Stimulated activated CD4-positive, alpha-beta T cell treated with anti-CD3 and anti-CD28 coated beads, Interleukin-1b, Interleukin-23, amount 100 ng/mL, for 24 hours (primary cell): ENCODE measurements around the gene HOXC4.

Experiments
- DNase-seq, 4 experiments: peaks; one replicate each; pipeline ENCODE4 v3.0.0-alpha.2; 2020; ENCODE audit warnings: low read depth in 4 of 4, low spot score in 1 of 4

HOXC4 gene

DNA sequence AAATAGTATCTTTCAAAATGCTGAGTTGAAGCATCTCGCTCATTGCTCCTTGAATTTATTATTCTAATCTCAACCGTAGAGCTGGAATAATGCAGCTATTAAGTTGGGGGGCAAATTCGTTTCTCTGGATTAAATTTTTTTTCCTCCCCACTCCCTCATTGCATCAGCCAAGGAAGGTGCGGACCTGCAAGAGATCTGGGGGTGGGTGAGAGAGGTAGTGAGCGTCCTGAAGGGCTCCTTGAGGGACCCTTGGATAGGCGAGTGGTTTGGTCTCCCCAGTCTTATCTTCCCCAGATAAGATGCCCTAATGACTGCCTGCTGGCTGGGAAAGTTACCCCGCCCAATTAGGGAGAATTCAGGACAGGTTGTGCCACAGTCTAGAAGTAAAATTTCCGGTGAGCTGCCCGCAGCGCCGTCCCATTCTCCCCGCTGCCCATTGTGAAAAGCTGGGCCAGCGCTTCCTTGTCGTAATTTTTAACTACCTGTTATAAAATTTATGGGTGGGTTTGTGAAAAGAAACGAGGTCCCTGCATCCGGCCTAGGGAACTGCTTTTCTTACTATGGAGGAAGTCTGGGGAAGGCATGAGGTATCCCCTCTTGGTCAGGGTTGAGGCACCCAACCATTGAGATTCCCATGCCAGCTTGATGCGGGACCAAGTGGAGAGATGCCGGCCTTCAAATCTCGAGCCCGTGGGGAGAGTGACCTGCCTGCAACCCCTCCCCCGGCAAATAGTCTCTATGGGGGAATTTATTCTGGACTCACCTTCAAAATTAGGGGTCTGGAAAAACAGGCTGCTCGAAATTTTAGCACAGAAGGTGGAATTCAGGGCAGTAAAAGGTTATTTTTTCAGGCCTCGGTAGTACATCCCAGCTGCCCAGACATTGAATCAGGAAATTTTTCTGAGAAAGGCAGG lies 38.4 kb upstream of the HOXC4 start:
- DNase-seq = no peak

DNA sequence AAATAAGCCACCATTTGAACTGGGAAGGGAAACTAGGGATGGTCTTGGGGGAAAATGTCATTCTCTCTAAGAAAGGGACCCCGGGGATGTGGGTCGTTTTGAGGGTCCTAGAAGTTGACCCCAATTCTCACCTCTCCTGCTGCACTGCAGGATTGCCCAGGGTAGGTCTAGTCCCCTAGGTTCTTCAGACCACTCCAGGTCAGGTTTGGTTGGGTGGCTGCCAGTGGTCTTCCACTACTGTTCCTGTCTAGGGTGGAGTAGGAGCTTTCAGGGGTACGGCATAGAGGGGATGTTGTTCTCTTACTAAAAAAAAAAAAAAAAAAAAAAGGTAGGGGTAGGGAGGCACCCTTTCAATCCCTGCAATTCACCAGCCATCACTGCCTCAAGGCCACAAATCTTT lies 37.6 kb upstream of the HOXC4 start:
- no peak for DNase-seq

DNA sequence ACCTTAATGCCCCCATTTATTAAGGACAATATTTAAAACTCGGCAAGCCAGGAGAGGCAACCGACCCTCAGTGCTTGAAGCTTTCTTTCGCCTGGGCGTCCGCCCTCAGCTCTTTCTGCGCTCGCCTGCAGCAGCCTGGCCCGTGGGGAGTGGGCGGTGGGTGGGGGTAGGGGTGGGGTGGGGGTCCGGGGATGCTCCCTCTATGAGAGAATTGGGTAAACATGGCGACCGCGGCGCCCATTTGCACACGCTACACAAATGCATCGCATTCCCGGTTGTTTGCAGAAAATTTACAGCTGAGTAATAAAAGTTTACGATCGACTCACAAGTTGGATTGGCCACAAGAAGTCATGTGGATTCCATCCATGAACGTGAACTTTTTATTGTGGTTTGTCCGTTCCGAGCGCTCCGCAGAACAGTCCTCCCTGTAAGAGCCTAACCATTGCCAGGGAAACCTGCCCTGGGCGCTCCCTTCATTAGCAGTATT lies 37.1 kb upstream of the HOXC4 start:
- no peak for DNase-seq

DNA sequence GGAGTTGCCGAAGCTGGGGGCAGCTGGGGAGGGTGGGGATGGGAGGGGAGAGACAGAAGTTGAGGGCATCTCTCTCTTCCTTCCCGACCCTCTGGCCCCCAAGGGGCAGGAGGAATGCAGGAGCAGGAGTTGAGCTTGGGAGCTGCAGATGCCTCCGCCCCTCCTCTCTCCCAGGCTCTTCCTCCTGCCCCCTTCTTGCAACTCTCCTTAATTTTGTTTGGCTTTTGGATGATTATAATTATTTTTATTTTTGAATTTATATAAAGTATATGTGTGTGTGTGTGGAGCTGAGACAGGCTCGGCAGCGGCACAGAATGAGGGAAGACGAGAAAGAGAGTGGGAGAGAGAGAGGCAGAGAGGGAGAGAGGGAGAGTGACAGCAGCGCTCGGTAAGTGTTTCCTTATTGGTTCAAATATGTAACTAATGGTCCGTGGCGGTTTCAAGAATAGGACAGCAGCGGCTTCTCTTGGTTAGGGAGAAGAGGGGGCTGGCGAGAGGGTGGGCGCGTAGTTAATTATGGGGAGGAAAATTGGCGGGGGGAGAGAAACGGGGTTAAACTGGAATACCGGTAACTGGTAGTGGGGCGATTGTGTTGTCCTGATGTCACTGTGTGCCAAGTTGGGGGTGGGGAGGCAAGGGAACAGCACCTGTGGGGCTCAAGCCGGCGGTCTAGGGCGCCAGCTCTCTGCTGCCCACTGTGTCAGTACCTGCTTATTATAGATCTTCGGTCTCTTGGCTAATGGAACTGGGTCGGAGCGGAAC lies 36.4 kb upstream of the HOXC4 start:
- no peak for DNase-seq

DNA sequence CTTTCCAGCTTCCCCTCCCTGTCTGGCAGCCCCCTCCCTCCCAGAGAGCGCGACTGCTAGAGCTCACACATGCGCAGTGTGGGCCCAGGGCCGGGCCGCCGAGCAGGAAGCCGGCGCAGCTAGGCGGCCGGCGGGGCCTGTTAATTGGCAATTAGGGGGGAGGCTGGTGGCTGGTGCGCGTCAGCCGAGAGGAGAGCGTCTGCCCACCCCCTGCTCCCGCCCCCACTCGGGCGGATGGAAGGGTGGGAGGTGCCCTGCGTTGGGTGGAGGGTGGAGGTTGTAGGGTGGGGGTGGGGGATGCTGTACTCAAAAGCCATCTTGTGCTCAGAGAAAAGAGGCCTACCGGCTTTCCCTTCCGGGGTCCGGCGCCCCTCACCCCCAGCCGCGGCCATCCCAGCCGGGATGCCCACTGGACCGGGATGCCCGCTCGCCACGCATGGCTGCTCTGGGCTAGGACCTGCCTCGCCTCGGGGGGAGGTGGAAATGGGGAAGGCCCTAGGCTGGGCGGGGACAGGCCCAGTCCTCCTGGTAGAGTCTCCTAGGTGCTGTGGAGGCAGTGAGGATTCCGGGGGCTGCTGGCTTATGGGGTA lies 35.7 kb upstream of the HOXC4 start:
- DNase-seq = peak in 3 of 4 experiments; percentile 36 to 60 (median 46)

DNA sequence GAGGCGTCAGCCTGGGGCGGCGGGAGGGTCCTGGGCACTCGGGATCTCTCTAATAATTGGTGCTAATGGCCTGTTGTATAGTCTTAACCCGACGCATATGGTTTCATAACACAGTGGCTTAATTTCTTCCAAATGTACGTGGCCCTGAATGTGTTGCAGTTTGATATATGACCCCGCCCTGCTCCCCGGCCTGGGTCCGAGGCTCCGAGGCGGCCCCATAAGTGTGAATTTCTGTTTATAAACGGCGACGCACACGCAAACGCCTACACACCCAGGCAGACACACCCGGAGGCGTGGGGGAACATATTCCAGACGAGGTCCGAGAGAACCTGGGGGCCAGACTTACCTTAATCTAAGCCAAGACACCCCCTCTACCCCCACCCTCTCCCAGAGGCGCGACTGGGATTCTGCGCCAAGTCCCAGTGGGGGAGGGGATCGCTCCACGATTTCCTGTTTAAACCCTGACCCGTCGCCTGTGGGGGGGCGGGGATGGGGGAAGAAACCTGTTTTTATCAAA lies 35.1 kb upstream of the HOXC4 start:
- DNase-seq = no peak

DNA sequence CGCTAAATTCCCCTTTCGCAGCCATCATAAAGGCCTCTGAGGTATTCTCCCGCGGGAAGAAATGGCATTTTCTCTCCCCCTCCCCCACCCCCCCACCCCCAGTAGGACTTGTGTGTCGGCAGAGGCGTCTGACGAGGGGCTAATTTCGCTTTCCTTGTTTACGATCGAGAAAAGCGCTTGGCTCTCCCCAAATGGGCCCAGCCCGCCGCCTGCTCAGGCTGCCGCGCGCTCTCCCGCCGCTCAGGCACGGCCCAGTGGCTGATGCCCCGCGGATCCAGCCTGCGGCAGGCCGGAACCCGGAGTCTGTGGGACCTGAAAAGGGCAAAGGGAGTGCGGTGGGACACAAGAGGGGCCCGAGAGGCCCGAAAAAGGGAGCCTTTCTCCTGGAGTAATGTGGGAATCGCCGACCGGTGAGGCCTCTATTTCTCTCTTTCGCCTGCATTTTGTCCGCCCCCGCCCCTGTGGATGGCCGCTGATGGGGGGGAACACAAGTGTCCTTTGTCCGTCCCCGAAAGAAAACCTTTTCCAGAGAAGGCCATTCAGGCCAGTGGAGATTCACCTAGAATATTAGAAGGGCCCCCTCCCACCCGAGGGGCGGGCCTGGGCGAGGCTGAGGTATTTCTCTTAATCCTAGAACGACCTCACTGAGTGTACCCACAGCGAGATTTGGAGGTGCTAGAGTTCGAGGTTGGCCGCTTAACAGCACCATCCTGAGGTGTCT lies 34.4 kb upstream of the HOXC4 start:
- DNase-seq = no peak

DNA sequence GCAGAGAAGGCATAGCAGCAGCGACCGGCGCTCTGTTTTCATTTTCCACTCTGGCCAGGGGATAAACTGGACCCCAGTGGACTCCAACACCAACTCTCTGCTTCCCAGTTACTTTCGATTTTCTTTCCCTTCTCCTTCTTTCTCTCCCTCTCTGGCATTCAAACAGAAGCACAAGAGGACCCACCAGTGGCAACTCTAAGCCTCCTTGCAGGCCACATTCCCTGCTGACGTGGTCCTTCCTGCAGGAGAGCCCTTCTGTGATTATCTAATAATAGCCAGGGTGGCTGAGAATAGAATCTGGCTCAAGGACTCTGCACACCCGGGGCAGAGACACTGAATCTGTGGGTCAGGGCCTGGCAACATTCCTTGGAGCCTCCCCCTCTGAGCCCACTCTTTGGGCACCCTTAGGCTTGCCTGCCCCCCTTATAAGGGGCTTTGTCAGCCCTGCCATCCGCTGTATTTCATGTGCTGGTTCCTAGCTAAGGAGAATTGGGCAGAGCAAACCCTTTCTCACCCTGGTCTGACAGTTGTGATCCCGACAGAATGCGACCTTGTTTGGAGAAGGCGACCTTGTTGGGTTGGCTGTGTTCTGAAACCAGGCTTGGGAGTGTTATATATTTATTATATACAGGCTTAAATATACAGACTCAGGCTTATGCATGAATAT lies 33.6 kb upstream of the HOXC4 start:
- no peak for DNase-seq

DNA sequence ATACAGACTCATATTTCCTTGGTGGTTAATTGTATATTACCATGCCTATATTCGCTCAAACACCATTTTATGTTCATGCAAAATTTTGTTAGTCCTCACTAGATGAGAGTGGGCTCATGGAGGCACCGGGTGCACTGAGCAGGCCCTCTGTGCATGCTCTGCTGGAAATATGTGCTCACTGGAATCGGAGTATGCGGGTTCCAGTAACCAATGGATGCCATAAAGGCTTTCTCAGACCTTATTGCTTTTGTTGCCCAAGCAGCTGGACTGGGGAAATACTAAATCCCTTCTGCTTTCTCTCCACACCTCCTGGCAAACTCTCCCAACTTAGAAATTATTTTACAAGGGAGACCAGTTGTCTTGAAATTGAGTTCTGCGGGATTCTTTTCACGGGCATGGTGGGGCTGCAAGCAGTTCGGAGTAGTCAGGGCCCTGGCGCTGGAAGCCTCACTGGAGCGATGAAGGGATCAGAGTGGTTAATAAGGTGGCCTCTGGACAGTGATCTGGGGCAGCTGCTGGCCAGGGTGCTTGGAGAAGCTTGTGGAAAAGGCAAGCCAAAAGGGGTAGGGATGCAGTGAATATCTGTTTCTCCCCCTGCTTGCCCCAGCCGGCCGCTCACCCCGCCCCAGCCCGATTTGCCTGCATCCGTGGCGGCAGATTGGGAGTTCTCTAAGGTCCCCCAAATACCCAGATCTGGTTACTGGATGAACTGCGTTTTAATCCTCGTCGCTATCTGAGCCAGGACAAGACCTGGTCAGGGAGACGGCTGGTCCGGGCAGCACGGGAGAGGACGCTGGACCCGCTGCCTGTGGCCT lies 32.8 kb upstream of the HOXC4 start:
- no peak for DNase-seq

DNA sequence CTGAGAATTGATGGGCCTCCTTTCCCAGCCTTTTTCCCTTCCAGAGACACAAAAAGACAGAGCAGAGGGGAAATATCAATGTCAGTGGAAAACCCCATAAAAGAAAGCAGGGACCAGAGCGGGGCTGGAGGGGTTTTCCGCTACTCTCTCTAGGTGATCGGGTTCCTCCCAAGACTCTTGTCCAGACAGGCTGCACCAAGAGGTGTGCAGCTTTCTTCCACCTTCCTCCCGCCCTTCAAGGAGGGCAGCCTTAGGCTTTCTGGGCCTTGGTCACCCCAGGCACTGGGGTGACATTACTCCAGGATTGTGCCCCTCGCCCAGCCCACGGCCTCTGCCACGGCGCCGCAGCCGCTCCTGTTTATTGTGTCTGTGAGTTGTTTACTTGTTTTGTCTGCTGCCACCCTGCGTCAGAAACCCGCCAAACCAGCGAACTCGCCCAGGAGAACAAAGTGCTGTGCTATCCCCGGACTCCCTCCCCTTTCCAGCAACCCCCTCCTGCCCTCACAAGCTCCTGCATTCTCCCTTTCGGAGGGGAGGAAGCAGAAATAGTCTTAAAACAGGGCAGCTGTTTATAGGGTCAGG lies 32.1 kb upstream of the HOXC4 start:
- no peak for DNase-seq

DNA sequence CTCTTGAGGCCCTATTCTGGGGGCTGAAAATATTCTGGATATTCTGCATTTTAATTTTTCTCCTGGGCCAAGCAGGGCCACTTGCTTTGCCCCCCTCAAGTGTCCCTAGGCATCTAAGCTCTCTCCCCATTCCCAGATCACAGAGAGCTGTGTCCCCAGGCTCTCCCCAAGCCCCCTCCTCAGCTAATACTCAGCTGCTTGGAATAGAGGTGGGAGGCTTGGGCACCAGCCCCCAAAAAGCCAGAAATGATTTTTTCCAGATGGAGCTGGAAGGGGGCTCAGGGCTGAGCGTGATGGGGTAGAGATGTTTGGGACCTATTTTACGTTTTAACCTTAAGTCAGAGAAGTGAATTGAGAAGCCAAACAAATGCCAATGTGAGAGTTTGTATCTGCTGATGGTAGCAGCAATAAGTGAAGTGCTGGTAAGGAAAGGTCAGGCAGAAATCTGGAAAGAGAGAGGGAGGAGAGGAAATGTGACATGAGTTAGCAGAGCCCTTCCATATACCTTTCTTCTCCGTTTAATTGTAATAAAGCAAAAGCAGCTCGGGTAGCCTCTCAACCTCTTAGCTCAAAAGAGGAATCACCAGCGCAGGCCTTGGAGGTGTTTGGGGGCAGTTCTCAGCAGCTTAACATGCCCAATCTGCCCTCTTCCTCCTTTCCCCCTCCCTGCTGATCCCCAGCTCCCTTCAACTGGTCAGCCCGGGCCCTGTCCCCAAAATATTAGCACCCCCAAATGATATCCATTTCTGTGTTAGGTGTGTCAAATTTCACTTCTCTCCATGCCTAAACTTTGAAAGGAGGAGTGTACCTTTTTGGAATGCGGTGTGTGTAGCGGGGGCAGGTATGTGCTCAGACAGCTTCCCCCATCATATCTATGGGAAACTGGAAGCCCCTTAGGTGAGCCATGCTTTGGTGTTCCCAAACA lies 30.4 kb upstream of the HOXC4 start:
- DNase-seq = no peak

DNA sequence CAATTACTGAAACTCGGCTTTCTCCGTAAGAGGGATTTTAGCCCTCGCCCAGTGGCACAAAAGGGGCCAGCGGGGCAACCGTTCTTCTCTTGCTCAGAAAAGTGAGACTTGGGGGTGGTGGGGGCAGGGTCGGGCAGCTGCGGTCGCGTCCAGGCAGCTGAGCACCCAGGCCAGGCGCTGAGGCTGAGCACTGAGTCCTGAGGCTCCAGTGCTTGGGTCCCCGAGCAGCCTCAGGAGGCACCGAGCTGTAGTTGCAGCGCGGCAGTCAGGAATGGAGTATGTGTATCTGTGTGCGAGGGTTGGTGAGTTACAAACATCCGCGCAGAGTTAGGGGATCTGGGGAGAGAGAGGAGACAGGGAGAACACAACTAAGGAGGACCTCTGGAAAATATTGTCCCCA lies 29.5 kb upstream of the HOXC4 start:
- DNase-seq = no peak

DNA sequence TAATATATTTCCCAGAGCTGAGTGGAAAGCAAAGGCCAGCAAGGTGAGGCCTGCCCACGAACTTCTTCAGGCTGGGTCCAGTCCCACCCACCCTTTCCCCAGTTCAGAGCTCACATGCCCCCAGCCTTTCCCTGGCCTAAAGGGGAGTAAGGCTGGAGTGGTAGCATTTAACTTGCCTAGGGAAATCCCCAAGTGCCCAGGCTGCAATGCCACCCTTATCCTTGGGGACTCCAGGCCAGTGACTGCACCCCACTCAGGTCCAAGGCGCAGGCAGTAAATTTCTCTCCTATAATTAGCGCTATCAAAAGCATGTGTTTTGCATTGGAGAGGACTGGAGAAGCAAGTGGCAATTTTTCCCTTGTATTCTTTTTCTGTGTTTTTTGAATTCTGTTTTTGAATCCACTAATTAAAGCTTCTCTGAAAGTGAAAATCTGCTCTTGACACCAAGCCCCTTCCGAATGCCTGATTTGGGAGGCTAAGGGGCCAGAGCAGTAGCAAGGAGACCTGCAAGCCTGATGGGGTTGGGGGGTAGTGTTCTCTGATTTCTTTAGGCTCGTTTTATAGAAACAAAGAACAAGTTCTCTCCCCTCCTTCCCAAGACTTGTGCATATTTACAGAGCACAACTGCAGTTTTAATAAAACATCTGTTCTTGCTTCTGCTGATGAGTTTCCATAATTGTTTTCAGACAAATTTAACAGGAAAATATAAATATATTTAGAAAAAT lies 28.9 kb upstream of the HOXC4 start:
- DNase-seq = no peak

DNA sequence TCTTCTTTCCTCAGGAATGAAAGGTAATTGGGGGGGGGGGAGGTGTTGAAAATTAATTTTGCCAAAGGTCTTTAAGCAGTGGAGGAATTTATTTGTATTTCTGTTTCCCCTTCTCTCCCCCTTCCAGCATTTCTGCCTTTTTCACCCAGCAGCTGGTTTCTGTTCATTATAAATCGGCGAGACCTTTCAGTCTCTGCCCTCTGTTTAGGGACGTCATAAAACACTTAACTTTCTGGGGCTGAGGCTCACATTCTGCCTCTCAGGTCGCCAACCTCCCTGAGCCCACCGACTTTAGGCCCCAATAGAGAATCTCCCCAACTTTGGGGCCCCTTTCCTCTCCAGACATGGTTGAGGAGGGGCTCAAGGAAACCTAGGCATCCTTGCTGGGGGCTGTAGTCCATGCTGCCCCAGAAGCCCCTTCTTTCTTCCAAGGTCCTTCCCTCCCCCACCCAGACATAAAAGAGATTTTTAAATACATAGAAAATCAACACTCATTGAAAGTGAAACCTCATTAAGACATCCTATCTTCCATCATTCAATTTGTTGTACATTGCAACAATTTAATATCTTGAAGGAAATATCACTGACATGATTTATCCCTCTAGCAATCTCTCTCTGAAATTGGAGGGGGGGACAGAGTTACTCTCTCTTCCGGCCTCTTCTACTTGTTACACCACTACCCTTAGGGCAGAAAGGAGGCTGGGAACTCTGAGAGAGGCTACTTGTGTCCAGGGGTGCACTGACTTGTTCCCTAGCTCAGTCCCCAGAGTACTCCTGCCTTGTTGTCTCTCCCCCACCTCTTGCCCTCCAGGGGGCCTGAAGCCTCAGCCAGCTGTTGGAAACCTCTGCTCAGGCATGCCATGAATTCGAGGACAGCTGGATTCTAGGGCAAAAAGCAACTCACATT lies 27.9 kb upstream of the HOXC4 start:
- no peak for DNase-seq

DNA sequence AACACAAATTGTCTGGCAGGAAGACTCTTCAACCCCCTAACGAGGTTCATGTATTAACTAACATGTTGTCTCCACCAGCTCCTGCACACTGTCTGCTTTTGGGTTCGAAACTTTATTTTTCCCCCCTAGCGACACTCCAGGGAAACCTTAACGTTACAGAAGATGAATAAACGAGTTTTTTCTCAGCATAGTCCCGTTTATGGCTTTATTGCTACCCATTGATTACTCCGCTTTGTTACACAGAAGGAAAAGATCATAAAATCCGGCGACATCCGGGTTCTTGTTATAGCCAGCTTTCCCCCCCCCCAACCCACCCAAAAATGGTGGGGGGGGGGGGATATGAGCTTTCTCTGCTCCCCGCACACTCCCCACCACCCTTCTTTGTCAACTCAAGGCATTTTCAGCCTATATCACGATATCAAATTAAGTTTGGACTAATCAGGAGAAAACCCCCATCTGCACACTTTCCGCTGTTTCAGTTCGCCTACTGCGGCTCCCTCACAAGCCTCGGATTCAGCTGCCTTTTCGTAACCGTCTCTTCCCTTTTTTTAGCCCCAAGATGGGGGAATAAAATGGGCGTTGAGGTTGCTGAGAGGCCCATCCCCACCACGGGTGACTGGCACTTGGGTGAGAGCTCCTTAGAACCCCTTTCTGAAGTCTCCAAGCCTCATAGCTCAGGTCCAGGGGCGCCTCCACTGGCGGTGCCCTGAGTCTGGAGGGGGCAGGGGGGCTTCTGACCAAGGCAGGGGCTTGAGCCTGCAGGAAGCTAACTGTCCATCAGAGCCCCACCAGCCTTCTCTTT lies 26.8 kb upstream of the HOXC4 start:
- no peak for DNase-seq

DNA sequence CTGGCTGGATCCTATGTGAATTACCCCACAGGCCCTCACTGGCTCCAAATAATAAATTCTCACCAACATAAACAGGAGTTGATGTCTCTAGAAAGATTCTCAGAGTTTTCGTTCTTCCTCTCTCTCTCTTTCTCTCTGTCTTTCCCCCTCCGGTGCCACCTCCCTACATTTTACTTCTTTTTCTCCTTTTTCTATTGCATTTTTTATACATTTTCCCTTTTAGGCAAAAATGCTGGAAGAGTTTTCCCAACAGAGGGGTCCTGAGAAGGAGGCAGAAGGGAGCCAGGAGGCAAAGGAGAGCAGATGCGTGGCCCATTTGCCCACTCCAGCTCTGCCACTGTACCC lies 26.2 kb upstream of the HOXC4 start:
- no peak for DNase-seq
